GM23338 (cell line): ENCODE data around the gene GID4.

Source experiments
- CREB1 ChIP-seq: fragments of 250-450 bp; sonication (Bioruptor Pico); IDR thresholded peaks from 2 replicates; pipeline ENCODE4 v1.5.0; 2020; ENCODE audit warnings: low read depth, mild to moderate bottlenecking, moderate library complexity
- CTCF ChIP-seq, 2 experiments: fragments of 200-600 bp in 1 of 2; sonication (generic) in 1 of 2; conservative IDR thresholded peaks; 2 replicates each; pipeline versions ENCODE4 v1.5.1 to v1.6.1; 2016 to 2017; ENCODE audit warnings: antibody characterized with exemption in 2 of 2, low read depth in 2 of 2, mild to moderate bottlenecking in 2 of 2, moderate library complexity in 1 of 2
- EZH2 ChIP-seq: fragments of 200-600 bp; sonication (generic); IDR thresholded peaks from one replicate; pipeline ENCODE4 v1.8.0; 2017; ENCODE audit warnings: antibody characterized with exemption, mild to moderate bottlenecking, low read depth; ENCODE audit not compliant: unreplicated experiment
- EZH2phosphoT487 ChIP-seq: fragments of 200-600 bp; sonication (generic); IDR thresholded peaks from one replicate; pipeline ENCODE4 v1.8.1; 2018; ENCODE audit warnings: antibody characterized with exemption; ENCODE audit not compliant: unreplicated experiment
- JUNB ChIP-seq: IDR thresholded peaks from one replicate; pipeline ENCODE4 v1.6.1; 2016; ENCODE audit warnings: antibody characterized with exemption; ENCODE audit not compliant: unreplicated experiment
- NANOG ChIP-seq: IDR thresholded peaks from 2 replicates; pipeline ENCODE4 v1.6.1; 2016; ENCODE audit warnings: antibody characterized with exemption, borderline replicate concordance
- POLR2AphosphoS5 ChIP-seq: IDR thresholded peaks from 2 replicates; pipeline ENCODE4 v1.6.1; 2016; ENCODE audit warnings: antibody characterized with exemption, low read depth
- REST ChIP-seq: IDR thresholded peaks from one replicate; pipeline ENCODE4 v1.6.1; 2018; ENCODE audit warnings: antibody characterized with exemption; ENCODE audit not compliant: unreplicated experiment
- STAT1 ChIP-seq: IDR thresholded peaks from one replicate; pipeline ENCODE4 v1.6.1; 2016; ENCODE audit warnings: antibody characterized with exemption; ENCODE audit not compliant: unreplicated experiment
- ZNF114 ChIP-seq: fragments of 250-450 bp; sonication (Bioruptor Pico); IDR thresholded peaks from 2 replicates; pipeline ENCODE4 v1.5.0; 2020; ENCODE audit warnings: mild to moderate bottlenecking, moderate library complexity
- ZNF331 ChIP-seq: fragments of 250-450 bp; sonication (Bioruptor Pico); IDR thresholded peaks from 2 replicates; pipeline ENCODE4 v1.5.0; 2020; ENCODE audit warnings: low read depth, mild to moderate bottlenecking, moderate library complexity

GRCh38 chr17:18099516-18099915, 60.3 kb downstream of the GID4 start:
- no peak for TF ChIP-seq JUNB
- no peak for TF ChIP-seq CTCF (conservative IDR thresholded peaks at IDR 0.05; ENCODE audit: low read depth in 2 of 2)
- no peak for TF ChIP-seq POLR2AphosphoS5
- TF ChIP-seq EZH2phosphoT487: no peak
- no peak for TF ChIP-seq EZH2
- TF ChIP-seq REST: no peak
- TF ChIP-seq ZNF331 (CRISPR knock-in tag): no peak
- no peak for TF ChIP-seq ZNF114 (CRISPR knock-in tag)
- TF ChIP-seq CREB1 (CRISPR knock-in tag): no peak
- no peak for TF ChIP-seq STAT1
- no peak for TF ChIP-seq NANOG
